G401.6 (cell line): ENCODE results near the gene MTTP.

Experiments
- FAIRE-seq: peaks from 2 replicates; lab custom pipeline; 2012; peaks lifted over from hg19 to GRCh38; lab: Jason Lieb, UNC

The MTTP gene

DNA sequence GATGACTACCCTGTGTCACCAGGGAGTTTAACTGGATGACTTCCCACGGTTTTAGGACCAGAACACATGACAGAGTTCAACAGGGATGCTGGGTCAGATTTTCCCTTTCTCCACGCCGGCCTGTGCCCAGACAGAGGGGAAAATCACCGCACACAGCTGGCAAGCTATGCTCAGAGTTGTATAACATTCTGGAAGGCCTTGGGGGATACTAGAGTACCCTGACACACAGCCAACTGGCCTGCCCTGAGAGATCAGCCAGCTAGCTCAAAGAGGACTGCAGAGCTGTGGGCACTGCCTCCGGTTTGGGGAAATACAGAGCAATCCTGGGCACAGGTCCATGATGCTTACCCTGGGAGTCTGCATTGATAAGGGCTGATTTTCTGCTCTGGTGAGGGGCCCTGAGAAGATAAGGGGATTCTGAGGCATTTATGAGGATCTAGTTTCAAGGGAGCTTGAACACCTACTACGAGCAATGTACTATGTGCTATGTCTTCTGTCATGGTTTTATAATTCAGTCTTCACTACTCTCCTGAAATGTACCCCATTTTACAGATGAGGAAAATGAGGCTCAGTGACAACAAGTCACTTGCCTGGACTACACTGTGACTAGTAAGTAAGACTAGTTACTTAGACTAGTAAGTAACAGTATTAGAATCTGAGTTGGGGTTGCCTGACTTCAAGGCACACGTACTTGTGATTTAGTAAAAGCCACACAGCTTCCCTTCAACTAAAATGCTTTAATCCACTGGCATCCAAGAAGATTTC is 68.3 kb downstream of the MTTP start:
- no peak for FAIRE-seq

DNA sequence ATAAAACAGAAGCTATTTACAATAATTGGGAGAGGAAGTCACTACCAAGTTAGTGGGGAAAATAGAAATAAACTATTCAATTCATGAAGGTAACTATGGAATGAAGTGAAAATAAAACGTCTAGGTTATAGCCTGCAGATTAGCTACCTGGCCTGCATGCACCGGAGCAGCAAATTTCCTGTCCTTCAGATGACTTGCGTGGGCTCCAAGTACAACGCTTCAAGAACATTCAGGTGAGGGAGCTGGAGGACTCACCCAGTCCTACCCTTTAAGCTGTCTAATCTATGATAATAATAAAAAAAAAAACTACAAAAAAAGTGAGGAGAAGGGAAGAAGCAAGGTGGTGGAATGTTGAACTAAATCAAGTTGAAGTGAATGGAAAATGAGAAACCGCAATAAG is 69.8 kb downstream of the MTTP start:
- no peak for FAIRE-seq

DNA sequence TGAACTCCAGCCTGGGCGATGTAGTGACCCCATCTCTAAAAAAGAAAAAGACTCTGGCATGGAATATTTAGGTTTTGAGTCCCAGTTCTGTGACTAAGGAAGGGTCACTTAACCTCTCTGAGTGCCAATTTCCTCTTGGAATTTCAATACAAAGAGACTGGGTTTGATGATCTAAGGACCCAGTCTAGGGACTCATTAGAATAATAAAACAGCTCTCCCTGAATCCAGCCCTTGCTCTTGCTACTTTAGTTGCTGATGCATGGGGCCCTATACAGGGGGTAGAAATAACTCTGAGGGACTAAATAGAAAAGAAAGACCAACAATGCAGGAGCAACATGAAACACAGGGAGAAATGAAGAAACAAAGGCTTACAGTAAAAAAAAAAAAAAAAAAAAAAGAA is 70.4 kb downstream of the MTTP start:
- FAIRE-seq, result no peak

DNA sequence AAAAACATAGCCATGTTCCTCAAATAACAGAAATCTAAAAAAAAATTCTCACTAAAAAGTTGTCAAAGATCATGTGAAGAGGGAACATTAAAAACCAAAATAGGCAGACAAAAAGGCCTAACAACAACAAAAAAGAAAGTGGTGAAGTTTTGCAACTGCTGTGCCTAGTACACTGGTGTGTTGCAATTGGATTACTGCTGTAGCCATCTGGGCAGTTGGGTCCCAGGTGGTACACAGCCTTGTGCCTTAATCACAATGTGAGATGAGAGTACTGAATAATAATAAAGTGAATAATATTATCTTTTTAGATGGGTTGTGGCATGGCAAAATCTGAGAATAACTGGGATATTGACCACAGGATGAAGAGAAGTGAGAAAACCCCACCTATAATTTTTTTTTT is 71.0 kb downstream of the MTTP start:
- no peak for FAIRE-seq

DNA sequence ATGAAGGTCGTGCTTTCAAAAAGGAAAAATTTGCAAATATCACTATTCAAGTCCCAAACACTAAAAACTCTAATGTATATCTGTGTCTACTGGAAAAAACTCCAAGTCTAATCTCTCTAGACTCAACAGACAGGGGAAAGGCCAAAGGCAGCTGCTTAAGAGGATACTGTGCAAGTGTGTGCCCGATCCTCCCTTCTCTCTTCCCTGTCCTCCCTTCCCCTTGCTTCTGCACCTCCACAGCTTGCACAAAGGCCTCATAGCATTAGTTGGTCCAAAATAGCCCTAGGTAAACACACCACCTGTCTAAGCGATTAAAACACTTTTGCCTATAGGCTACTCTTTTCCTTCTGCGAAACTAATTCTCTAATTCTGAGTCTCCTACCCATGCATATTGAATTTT is 72.4 kb downstream of the MTTP start:
- FAIRE-seq, result no peak

DNA sequence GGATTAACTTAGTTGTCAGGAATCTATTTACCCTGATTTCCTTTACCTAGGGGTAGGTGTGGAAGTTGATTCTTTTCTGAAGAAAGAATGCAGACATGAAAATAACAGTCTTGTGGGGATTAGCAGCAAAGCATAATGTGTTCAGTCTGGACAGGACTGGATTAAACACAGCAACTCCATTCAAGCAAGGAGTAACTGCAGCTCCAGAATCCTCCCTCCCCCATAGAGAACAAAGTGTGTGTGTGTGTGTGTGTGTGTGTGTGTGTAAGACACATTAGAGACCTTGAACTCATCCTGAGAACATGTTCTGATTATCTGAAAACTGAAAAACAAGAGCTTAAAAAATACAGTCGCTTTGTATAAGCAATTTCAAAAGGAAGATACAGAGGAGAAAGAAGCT is 73.7 kb downstream of the MTTP start:
- no peak for FAIRE-seq

DNA sequence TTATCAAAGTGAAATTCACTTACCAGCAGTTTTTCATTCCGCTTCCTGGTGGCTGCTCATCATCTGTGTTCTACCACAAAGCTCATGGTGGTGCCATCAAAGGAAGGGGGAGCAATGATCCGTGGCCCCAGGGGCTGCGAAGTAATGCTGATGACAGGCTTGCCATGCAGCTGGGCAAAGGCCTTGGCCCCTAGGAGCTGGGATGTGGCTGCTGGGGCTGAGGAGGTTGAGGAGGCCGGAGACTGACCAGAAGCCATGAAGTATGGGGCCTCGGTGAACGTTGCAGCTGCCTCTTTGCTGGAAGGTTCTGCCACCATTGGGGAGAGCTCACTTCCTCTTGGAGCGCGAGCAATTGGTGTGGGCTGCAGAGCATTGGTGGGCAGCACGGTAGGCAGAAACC is 74.6 kb downstream of the MTTP start:
- FAIRE-seq, result no peak

DNA sequence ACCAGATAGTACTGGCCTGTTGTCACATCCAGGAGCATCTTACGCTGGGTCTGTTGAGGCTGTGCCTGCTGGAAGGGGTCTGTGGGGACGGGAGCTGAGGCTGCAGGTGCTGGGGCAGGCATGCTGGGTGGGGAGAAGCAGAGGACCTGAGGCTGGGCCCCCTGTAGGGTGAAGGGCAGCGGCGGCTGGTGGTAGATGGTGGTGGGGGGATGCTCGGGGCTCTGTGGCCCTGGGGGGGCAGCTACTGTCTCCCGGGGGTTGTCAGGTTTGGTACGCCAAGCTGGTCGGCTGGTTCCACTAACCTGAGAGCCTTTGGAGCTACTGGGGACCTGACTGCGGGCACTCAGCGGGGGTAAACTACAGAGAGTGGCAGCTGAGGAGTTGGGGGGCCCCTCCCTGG is 75.2 kb downstream of the MTTP start:
- FAIRE-seq, result no peak

DNA sequence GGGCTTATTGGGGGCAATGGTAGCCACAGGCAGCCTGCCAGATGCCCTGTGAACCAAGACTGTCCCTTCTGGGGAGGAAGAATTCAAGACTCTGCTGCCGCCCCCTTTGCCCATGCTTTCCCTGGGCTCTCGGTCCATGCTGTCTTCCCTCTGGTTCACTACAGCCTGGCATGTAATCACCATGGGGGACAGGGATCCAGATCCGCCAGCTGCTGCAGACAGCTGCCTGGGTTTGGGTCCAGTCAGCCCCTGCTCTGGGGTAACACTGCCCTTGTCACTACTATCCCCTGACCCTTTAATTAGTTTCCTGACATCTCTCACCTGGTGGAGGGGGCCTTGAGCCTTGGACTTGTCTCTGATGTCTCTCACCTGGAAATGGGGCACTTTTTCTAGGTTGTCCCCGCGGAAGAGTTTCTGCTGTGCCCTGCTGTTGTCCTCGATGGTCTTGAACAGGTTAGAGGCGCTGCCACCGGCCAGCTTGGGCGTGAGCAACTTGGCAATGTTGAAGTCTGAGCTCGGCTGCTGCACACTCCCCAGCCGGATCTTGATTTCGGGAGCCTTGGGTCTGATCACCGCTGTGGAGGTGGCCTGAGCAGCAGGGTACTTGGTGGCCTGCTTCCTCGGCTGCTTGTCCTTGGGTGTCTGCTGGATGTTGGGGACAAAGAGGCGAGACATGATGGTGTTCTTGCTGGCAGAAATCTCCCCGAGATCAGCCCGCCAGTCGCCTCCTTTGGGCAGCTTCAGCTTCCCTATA is 76.6 kb downstream of the MTTP start:
- FAIRE-seq, result no peak

DNA sequence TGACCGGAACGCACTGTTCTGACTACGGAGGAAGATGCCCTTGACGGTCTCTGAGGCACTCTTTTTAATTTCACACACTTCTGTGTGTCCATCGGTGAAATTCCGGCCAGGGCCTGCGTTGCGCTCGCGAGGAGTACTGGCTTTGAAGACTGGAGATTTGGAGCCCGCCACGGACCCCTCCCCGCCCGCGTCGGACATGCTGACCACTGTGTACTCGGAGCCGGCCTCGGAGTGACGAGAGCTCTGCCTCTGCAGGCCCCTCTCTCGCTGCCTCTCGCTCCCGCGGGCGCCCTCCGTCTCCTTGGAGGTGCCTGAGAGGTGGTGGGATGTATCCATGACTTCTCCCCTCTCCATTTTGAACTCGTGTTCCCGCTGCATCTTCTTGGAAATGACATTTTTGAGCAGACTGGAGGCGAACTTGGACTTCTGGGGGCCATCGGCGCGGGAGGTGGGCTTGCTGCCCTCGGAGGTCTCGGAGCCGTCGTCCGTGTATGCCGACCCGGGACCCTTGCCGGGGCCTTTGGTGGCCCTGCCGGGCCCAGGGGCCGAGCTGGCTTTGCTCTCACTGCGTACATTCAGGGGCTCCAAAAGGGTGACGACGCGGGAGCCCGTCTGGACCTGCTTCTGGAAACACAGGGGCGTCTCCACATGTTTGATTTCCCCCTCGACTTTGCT is 77.3 kb downstream of the MTTP start:
- FAIRE-seq, result no peak

DNA sequence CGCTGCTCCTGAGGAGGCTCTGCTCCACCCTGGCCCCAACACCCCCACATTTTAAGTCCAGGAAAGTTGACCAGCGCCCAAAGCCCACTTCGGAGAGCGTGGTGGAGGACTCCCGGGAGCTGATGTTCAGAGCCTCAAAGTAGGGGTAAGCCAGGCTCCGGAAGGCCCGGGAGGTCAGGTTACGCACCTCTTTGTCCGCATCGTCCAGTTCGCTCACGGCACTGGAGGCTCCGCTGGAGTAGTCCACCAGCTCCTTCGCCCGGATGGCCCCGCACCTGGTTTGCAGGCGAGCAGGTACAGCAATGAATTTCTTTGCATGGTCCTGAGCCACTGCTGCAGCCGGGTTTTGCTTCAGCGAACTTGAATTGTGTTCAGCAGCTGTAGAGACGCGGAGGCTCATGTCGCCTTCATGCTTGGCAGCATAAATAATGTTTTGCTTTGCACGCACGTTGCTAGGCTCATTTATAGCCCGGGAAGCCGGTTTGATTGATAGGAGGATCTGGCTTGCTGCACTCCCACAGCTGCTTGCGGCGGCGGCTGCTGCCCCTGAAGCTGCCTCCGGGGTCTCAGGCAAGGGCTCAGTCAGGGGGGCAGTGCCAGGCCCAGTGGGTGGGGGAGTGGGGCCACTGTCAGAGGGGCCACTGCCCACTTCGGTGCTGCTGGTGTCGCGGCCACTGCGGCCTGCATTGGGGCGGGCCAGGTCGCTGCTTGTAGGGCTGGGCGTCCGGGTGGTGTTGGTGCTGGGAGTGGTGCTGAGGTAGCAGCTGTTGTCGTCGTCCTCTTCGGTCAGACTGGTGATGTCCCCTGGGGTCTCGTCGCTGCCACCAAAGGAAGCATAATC is 78.2 kb downstream of the MTTP start:
- no peak for FAIRE-seq

DNA sequence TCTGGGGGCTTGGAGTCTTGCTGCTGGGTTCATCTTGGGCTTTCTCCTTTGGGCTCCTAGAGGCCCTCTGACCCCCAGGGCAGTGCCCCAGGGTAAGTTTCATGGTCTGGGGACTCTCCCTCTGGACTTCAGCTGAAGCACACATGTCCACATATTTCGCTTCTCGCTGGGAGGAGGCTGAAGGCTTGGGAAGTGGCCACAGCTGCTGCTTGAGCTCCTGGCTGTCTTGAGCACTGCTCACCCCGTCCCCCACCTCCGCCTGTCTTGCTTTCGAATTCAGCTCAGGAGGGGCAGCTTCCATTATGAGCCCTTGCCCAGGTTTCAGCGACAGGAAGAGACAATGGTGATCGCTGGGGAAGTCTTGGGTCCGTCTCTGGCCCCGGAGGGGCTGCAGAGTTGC is 79.3 kb downstream of the MTTP start:
- no peak for FAIRE-seq

DNA sequence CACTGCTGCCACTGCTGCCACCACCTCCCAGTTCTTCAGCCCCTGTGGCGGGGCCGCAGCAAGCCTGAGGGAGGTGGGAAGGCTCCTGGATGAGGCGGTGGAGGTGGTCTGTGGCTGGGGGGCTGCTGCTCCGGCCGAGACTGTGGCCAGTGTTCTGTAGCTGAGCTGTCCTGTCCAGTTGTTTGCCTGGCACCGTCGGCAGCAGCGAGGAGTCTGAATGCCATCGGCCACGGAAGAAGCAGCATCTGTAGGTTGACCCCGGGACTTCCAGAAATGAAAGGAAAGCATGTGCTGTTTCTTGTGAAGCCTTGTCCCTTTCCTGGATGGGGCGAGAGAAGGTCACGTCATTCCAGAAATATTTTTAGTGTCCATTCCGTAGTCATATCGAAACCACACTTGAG is 79.7 kb downstream of the MTTP start:
- FAIRE-seq, result no peak

DNA sequence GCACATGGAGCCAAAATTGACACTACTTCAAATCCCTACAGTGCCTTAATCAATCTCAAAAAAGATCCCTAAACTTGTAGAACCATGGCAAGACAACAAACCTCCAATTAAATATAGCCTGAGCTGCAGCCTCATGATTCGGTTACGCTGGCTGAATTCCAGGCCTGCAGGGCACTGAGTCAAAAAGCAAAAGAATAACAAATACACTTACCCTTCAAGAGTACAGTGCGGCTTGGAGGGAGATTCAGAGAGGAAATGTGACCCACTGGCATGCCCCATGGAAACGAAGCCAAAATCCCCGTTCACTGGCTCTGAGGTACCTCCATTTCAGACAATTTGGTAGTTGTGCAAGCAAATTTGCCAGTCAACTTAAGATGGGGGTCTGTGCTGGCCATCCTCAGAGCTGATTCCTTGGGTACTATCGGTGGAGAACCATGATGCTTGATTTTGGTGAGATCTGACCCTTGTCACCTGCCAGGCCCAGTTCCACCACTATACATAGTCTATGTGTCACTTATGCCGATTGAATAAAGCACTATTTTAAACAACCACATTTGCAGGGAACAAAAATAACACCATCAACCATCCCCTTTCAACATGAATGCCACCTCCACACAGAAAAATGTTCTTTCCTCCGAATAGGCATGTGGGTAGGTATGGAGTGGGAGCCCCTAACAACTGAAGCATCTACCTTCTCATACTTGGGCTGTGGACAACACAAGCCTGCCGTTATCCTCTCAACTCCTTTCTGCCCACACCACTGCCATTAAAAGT is 80.9 kb downstream of the MTTP start:
- FAIRE-seq, result no peak

DNA sequence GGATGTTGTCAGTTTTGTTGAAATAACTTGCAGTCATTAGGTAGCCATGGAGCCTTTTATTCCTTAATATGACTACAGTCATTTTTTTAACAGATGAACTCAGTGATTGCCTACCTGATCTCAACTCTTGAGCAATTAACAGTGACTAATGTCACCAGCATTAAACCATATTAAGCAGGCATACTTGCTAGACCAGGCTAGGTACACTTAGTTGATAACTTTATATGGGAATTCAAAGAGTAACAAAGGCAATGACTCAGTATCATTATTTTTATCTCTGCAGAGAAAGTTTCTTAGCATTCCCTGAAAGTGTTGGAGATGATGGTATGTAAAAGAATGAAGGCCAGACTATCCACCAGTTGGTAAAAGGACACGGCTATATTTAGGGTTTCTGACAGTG is 83.2 kb downstream of the MTTP start, which contains the start of gene C4orf54:
TSS of gene C4orf54 (minus strand) at position 31 of the 400 bp plus-strand sequence. CDS start 3,180 bp downstream, outside the sequence.
- FAIRE-seq, result no peak

DNA sequence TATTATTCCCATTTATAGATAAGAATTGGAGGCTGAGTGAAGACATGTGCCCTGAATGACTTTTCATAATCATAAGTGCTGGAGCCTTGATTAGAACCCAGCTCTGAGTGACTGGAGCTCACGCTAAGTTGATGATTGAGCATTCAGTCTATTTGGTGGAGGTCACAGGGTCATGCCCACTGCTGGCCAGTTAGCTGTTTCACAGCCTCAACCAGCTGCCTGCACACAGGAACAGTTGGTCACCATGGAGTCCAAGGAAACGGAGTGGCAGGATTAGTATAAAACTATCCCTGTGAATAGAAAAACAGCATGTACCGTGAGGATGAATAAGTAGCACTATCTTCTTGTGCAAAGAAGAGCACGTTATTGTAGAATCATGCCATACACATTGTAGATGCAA is 84.0 kb downstream of the MTTP start:
- no peak for FAIRE-seq

DNA sequence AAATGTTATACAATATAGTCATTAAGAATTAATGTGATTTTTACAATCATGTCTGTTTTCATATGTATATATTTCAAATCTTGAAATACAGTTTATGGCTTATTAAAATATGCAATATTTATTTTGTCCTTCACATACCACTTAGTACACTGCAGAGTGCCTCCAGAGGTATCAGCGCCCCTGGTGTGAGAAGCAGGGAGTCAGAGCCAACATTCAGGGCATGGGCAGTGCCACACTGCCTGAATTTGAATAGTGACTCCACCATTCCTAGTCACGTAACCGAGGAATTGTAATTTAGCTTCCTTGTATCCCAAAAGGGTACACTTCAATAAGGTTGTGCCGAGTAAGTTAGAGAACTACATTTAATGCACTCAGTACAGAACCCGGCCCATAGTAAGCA is 87.3 kb downstream of the MTTP start:
- FAIRE-seq, result no peak

DNA sequence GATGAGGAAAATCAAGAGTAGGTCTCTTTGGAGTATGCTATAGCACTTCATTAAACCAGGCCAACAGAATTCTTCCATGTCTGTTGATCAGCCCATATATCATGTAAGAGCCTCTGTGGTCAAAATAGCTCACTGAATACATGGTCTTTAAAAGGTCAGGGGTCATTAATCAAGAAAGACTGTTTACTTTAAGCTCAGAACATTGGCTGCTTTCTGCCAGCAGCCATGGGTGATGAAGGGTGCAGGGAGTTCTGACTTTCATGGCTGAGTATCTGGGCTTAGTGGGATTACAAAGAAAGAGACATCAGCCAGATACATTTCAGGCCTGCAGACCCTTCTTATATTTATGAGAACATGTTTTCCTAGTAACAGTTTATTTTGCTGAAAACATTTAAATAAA is 90.1 kb downstream of the MTTP start:
- FAIRE-seq, result no peak

DNA sequence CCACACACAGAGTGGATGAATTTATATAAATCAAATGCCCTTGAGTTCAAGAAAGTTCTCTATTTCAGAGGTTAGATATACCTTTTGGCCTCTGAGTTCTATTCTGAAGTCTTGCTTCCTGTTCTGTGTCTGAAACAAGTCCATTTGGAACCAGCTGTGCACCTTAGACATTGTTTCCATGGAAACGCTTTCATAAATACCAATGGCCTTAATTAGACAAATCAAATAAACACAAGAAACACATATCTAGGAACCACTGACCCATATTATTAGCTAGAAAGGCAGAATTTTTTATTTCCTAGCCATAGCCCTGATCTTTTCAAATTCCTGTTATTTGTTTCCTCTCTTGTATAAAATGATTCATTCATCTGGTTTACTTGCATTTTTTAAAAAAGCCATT is 91.4 kb downstream of the MTTP start:
- FAIRE-seq, result no peak

DNA sequence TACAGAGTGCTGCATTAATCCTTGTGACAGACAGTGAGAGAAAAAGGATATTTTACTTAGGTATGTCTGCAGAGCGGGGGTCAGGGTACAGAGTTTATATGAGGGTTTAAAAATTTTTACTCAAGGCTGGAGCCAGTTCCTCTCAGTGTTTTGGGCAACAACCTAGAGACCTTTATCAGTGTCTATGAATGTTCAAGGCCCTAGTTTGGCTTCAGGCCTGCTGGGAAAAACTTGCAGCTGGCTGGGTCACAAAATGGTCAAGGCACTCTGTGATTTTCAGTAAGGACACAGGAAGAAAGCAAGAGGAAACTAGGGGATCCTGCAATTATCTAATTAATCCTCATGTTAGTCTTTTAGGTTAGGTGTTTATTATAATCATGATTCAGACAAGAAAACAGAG is 93.8 kb downstream of the MTTP start:
- FAIRE-seq, result no peak

DNA sequence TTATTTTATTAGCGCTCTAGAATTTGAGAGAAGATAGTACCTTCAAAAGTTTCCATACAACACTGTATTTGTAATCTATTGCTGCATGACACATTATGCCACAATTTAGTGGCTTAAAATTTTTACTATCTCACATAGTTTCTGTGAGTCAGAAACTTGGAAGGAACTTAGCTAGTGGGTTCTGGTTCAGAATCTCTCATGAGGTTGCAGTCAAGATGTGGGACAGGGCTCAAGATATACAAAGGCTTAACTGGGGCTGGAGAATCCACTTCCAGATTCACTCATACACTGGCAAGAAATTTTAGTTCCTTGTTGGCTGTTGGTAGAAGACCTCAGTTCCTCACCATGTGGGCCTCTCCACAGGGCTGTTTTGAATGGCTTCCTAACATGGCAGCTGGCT is 94.5 kb downstream of the MTTP start:
- no peak for FAIRE-seq
